NCI-H146 (cell line): ENCODE data around the gene MCRIP2.

Experiments used
- DNase-seq: peaks from one replicate; lab custom pipeline; 2025; lab: John Stamatoyannopoulos, UW

The MCRIP2 gene

GRCh38 chr16:632486-633335 lies 8.9 kb upstream of the MCRIP2 start:
- no peak for DNase-seq

GRCh38 chr16:633336-634050 lies 8.1 kb upstream of the MCRIP2 start:
- DNase-seq: no peak

DNA sequence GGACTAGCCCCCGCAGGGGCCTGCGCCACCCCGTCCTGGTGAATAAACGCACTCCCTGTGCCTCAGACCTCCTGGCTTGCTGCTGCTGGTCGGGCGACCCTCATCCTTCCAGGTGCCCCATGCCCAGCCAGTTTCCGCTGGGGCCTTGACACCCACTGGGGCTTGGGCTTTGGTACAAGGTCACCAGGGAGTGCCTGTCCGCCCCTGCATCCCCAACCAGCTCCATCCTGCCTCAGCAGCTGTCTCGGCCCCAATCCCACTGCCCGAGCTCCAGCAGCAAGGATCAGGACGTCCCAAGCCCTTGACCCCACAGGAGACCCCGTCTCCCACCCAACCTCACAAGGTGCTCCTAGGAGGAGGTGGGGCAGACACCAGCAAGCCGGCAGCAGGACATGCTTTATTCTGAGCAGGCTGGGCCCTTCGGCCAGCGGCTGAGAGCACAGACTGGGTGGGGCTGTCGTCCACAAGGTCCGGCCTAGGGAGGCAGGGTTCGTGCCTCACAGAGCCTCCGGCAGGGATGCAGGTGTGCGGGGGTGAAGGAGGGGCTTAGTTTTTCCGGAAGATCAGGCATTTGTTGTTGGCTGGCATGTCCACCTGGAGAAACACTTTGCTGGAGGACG lies 7.5 kb upstream of the MCRIP2 start:
- DNase-seq: no peak

DNA sequence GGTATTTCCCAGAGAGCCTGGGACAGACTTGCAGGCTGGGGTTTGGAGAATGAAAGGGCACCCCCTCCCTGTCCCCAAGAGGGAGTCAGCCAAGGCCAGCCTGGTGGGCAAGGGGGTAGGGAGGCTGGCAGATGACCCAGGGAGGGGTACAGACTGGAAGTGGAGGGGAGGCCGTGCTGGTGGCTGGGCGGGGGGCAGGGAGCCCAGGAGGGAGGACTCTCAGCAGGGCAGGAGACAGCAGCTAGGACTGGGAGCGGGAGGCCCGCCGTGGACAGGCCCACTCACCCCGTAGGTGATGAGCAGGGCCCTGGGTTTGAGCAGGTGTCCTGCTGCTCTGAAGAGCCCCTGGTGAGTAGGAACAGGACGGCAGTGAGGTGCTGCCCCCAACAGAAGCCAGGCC lies 6.6 kb upstream of the MCRIP2 start:
- DNase-seq: no peak

DNA sequence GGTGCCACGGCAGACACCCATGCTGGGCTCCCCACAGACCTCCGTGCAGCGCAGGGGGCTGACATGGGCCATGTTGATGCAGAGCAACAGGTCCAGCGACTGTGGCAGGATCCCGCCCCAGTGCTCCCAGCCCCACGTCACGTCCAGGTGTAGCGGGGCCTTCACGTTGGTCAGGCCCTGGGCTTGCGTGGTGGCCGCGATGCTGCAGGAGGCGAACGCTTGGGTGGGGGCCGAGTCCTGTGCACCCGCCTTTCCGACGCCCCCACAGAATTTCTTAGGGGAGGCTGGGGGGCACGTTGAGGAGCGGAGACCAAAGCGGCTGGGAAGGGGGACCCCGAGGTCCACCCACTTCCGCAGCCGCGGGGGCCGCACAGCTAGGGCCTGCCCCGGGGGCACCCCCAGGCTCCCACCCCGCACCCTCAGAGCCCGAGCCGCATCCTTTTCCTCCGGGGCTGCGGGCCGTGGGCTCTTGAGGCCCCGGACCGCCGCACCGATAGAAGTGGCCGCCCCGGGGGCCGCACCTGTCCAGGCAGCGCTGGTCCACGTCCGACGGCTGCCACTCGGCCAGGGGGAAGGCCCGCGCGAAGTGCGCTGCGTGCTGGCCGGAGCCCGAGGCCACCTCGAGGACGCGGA lies 5.9 kb upstream of the MCRIP2 start:
- DNase-seq: peak; percentile 46

GRCh38 chr16:636206-637080 lies 5.2 kb upstream of the MCRIP2 start, which contains the start of gene METTL26:
TSS of gene METTL26 (minus strand) at chr16:636305. CDS start at chr16:636290, 15 bp downstream.
- peak; percentile 99 for DNase-seq

DNA sequence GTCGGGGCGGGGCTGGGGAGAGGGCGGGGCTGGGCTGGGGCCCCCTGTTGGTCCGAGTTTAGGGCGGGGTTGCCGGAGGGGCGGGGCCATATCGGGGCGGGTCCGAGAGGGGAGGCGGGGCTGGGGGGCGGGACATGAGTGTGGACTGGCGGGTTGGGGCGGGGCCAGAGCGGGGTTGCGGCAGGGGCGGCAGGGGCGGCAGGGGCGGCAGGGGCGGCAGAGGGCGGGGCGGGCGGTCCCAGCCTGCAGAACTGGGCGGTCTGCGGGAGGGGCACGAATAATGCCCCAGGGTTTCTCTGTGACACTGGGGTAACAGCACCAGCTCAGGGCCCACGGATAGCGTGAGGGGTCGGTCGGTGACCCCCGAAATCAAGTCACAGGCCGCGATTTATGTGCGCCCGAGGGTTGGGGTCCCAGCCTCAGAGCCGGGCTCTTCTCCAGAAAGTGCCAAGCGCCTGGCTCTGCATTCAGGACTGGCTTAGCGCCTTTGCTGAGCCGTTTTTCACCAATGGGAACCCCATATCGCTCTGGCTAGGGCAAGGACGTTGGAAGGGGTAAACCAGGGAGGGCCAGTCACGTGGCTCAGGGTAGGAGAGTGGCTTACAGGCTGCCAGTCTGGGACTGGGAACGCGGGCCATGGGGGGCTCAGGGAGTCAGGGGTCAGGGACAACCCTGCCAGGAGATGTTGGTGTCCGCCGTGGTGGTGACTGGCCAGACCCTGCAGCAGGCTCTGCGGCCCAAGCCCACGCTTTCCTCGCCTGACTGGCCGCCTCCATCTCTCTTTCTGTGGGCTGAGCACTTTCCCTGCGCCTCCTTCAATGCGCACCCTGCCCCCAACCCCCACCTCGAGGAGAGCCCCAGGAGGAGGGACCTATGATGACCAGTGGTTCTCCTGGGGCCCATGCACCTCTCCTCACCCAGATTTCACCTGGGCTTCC lies 4.3 kb upstream of the MCRIP2 start:
- DNase-seq: peak; percentile 55

DNA sequence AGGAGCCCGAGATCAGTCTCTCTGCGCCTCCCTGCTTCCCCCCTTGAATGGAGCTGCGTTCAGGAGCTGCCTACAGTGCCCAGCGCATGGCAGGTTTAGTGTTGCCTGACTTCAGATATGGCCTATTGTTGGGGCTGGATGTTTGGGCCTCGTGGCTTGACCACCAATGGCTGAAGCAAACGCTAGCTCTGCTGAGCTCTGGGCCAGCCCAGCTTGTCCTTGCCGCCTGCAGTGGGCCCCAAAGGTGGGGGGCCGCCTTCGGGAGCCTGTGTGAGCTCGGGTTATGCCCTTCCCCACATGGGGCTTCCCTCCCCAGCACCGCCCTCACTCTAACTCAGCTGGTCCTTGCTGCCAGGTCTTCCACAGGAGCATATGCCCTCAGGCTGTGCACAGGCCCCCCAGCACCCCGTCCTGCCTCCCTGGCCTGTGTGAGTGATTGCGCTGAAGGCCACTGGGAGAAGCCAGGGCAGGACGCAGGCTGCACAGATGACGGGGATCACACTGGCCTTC lies 3.5 kb upstream of the MCRIP2 start:
- no peak for DNase-seq

- DNase-seq: no peak
Observed at GRCh38 chr16:638836-639235, 2.8 kb upstream of the MCRIP2 start.

DNA sequence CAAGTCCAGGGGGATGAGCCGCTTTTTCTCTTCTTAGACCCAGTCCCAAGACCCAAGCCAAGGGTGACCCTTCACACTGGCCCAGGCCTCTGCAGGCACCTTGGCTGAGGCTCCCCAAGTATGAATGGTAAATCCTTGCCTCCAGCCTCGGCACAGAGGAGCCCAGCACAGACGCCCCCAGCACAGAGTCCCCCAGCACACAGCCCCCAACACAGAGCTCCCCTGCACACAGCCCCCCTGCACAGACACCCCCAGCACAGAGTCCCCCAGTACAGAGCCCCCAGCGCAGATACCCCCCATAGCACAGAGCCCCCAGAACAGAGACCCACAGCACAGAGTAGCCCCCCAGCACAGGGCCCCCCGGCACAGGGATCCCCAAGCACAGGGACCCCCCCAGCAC lies 1.0 kb upstream of the MCRIP2 start:
- no peak for DNase-seq

DNA sequence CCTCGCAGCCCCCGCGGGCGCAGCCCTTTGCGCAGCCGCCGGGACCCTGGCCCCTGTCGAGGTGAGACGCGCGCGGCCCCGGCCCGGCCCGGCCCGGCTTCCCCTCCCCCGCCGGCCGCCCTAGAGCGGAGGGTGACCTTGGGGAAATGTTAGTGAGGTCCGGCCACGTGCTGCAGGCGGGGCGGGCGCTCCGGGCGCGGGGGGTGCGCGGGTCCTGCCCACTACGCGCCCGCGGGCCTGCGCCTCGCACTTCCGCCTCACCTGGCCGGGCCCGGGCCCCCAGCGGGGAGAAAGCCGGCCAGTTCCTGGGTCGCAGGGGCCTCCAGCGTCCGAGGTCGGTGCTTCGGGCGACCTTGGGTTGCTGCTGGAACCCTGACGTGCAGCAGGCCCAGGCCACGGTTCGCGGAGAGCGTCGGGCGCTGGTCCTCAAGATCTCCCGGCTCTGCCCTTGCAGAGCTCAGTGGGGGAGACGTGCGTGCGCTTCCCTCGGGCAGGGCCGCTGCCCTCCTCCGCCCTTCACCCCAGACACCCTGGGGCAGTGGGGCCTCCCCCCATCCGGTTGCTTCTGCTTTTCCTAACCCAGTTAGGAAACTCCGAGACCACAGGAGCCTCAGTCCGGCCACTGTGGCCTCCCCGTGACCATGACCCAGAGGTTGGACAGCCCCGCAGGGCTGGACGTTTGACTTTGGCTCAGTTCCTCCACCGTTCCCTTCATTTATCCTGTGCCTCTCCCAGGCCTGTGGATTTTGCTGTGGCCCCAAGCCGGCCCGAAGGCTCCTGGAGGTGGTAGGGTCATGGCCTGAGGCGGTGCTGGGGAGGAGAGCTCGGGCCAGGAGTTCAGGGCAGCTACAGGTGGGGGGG lies 791 bp downstream of the MCRIP2 start:
- DNase-seq: peak; percentile 68

DNA sequence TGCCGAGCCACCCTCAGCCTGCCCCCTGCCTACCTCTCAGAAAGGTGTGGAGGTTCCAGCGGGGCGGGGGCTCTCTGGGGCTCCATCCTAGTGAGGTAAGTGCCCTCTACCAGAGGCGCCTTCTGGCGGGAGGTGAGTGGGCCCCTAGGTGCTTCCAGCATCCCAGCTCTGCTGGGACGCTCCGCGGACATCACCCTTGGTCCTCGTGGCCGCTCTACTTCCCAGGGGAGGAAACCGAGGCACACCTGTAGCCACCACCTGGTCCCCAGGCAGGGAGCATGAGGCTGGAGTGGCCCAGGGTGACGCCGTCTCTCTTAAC lies 1.4 kb downstream of the MCRIP2 start:
- DNase-seq: no peak

- no peak for DNase-seq
Observed at GRCh38 chr16:644556-644955, 2.9 kb downstream of the MCRIP2 start.

- no peak for DNase-seq
Observed at GRCh38 chr16:645852-646678, 4.4 kb downstream of the MCRIP2 start.

DNA sequence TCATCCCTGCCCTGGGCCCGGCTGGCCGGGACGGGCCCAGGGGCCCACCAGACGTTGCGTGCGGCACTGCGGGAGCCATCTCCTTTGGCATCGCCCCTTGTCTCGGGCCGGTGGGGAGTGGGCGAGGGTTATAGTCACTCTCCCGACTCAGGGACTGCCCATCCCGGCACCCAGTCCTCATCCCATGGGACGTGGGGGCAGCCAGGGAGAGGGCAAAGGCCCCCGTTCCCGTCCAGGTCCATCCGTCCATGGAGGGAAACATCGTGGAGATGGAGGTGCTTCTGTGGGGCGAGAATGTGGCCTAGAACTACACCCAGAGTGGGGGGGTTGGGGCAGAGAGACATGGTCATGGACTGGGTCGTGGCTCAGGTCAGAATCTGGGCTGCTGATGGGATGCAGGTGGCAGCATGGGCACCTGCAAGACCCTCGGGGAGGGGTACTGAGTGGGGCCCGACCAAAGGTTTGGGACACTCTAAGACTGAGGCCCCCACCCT lies 5.1 kb downstream of the MCRIP2 start:
- DNase-seq: no peak

DNA sequence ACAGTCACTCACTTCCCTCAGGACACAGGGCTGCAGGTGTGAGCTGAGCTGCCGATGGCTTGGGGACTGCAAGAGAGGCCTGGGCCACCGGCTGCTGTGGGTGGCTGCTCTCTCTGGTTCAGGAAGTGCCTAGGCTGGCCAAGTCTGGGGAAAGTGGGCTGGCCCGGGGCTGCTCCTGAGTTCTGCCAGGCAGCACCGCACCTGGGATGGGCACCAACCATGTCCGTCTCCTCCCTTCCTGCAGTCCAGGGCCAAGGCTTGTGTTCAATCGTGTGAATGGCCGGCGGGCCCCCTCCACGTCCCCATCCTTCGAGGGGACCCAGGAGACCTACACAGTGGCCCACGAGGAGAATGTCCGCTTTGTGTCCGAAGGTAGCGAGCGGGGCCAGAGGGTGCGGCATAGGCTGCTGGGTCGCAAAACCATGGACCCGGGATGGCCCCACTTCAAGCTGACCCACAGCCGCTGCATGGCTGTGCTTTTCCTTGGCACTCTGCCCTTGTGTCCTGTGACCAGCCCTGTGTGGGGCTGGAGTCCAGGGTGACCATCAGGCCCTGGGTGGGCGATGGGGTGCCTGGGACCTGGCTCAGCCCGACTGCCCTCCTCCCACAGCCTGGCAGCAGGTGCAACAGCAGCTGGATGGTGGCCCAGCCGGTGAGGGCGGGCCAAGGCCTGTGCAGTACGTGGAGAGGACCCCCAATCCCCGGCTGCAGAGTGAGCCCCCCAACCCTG lies 5.7 kb downstream of the MCRIP2 start:
- no peak for DNase-seq

GRCh38 chr16:648071-648780 lies 6.6 kb downstream of the MCRIP2 start:
- peak; percentile 51 for DNase-seq
